Measurements from ENCODE around the gene CDCA5.

The CDCA5 gene

GRCh38 chr11:65085446-65085845 lies 1.6 kb upstream of the CDCA5 start:
- no peak overlapping the region for H3K27ac ChIP-seq (ENCODE audit: low read length)
- H3K27me3 ChIP-seq (ENCODE audit: low read depth, low read length): no peaks in the 10 kb centered on the region
- no peak overlapping the region for H3K9ac ChIP-seq (ENCODE audit: low read length)

GRCh38 chr11:65084598-65085375 lies 947 bp upstream of the CDCA5 start:
- Histone ChIP-seq H3K4me1 (ENCODE audit: low read length) (peaks cover 16% of the 10 kb centered on the region), H3K27ac (ENCODE audit: low read length) (peak overlapping the region; percentile 74), H3K79me2 (ENCODE audit: low read length) (peaks cover 54% of the 10 kb centered on the region)

More at GRCh38 chr11:65085446-65085845, 1.6 kb upstream of the CDCA5 start:
- TF ChIP-seq CTCF (IDR thresholded peaks at IDR 0.05; ENCODE audit: low read depth, low read length) (no peak), EZH2phosphoT487 (IDR thresholded peaks at IDR 0.05; ENCODE audit: low read depth) (no peak)
- Histone ChIP-seq H2AFZ (ENCODE audit: low read depth, low read length) (no peak overlapping the region), H3K79me2 (ENCODE audit: low read length) (peaks cover 49% of the 10 kb centered on the region), H3K4me2 (ENCODE audit: low read length) (no peak overlapping the region), H3K36me3 (replicated peaks; ENCODE audit: low read depth, low read length) (peaks cover 48% of the 10 kb centered on the region), H4K20me1 (ENCODE audit: insufficient read depth, low read length) (peaks cover 3% of the 10 kb centered on the region; the same call in 1 of the 2 replicates), H3K4me1 (ENCODE audit: low read length) (peaks cover 16% of the 10 kb centered on the region), H3K9me3 (ENCODE audit: insufficient read depth, low read length) (no peaks in the 10 kb centered on the region), H3K4me3 (ENCODE audit: low read length) (no peak overlapping the region)

DNA sequence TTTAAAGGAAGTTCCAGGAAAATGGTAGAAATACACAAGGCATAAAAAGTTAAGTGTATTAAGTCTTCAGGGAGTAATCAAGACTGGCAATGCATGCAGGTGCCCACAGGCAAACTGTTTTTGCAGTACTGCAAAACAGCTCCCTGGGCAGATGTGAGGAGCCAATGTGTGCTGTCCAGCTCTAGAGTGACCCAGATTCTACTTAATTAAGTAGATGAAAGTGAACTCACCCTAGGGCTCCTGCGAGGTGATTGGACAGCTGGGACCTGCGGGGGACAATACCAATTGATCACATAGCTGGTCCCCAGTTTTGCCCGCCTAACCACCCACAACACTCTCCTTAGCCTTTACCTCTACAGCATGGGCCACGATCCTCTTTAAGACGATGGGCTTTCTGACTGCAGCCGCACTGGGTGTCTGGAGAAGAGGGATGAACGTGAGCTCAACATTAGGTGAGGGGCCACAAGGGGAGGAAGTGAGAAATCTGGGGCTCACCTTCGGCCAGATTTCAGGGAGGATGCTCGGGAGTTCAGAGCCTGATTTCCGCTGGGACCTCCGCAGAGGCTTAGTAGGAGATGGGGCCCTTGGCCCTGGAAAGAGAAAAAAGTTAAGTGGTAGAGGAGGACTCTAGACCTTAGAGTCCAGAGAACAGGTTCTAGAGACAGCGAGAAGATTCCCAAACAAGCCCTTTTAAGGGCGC lies 556 bp downstream of the CDCA5 start:
- H3K4me1 ChIP-seq (ENCODE audit: low read length): peaks cover 26% of the 10 kb centered on the region
- peak overlapping the region; percentile 65 for H2AFZ ChIP-seq (ENCODE audit: low read depth, low read length)

More at GRCh38 chr11:65084598-65085375, 947 bp upstream of the CDCA5 start:
- Histone ChIP-seq H4K20me1 (ENCODE audit: insufficient read depth, low read length) (peaks cover 3% of the 10 kb centered on the region; the same call in 1 of the 2 replicates), H3K4me3 (ENCODE audit: low read length) (peak overlapping the region; percentile 97), H3K4me2 (ENCODE audit: low read length) (peak overlapping the region; percentile 99), H2AFZ (ENCODE audit: low read depth, low read length) (0 out of 2 replicates have a peak overlapping the region, but pooled peaks have one; percentile 76), H3K27me3 (ENCODE audit: low read depth, low read length) (no peaks in the 10 kb centered on the region), H3K9me3 (ENCODE audit: insufficient read depth, low read length) (no peaks in the 10 kb centered on the region), H3K9ac (ENCODE audit: low read length) (peak overlapping the region; percentile 97), H3K36me3 (replicated peaks; ENCODE audit: low read depth, low read length) (peaks cover 52% of the 10 kb centered on the region)
- no peak for TF ChIP-seq EZH2phosphoT487 (IDR thresholded peaks at IDR 0.05; ENCODE audit: low read depth)
- no peak for TF ChIP-seq CTCF (IDR thresholded peaks at IDR 0.05; ENCODE audit: low read depth, low read length)

More for the DNA sequence above, 556 bp downstream of the CDCA5 start:
- peak overlapping the region; percentile 97 for H3K9ac ChIP-seq (ENCODE audit: low read length)
- H3K27me3 ChIP-seq (ENCODE audit: low read depth, low read length): no peaks in the 10 kb centered on the region
- H3K4me3 ChIP-seq (ENCODE audit: low read length): peak overlapping the region; percentile 97
- H3K4me2 ChIP-seq (ENCODE audit: low read length): peak overlapping the region; percentile 92
- peaks cover 68% of the 10 kb centered on the region for H3K79me2 ChIP-seq (ENCODE audit: low read length)
- H3K36me3 ChIP-seq (replicated peaks; ENCODE audit: low read depth, low read length): peaks cover 58% of the 10 kb centered on the region
- TF ChIP-seq CTCF (IDR thresholded peaks at IDR 0.05; ENCODE audit: low read depth, low read length) (no peak), EZH2phosphoT487 (IDR thresholded peaks at IDR 0.05; ENCODE audit: low read depth) (no peak)
- no peaks in the 10 kb centered on the region for H3K9me3 ChIP-seq (ENCODE audit: insufficient read depth, low read length)
- H4K20me1 ChIP-seq (ENCODE audit: insufficient read depth, low read length): peaks cover 7% of the 10 kb centered on the region; the same call in 1 of the 2 replicates
- peak overlapping the region; percentile 74 for H3K27ac ChIP-seq (ENCODE audit: low read length)

Measured in OCI-LY3 (cell line).